Suprapubic skin (tissue), 4 donors: ENCODE results near the gene KRTAP5-11. TPM values are rescaled to one million over a fixed set of nuclear protein-coding genes. Genes with fewer than 3 reads are reported as not detected.
"Not testable (repeated sequence)": the region's sequence is repeated elsewhere in the genome, so short reads cannot be mapped to it uniquely, and the experiment has no call there.

Experiments
- DNase-seq, 2 donors: peaks; one replicate each; pipeline ENCODE4 v3.0.0-alpha.2; 2019; ENCODE audit warnings: low spot score in 2 of 2
- H3K27ac ChIP-seq: fragments of 200-600 bp; sonication (generic); one replicate; pipeline ENCODE4 v1.5.1; 2019
- H3K27me3 ChIP-seq: fragments of 200-600 bp; sonication (generic); one replicate; pipeline ENCODE4 v1.5.1; 2019
- H3K36me3 ChIP-seq: fragments of 200-600 bp; sonication (generic); one replicate; pipeline ENCODE4 v1.5.1; 2019
- H3K4me1 ChIP-seq: fragments of 200-600 bp; sonication (generic); one replicate; pipeline ENCODE4 v1.5.1; 2019
- H3K4me3 ChIP-seq: fragments of 200-600 bp; sonication (generic); one replicate; pipeline ENCODE4 v1.5.1; 2019; ENCODE audit warnings: mild to moderate bottlenecking
- H3K9me3 ChIP-seq: fragments of 200-600 bp; sonication (generic); one replicate; pipeline ENCODE4 v1.5.1; 2019
- CTCF ChIP-seq, 2 donors: fragments of 200-600 bp in 1 of 2; fragments of 450-650 bp in 1 of 2; sonication (generic) in 1 of 2; IDR thresholded peaks; one replicate each; pipeline ENCODE4 v1.5.1; 2016 to 2019; ENCODE audit warnings: antibody characterized with exemption in 2 of 2, mild to moderate bottlenecking in 1 of 2, moderate library complexity in 1 of 2
- EP300 ChIP-seq: sonication (generic); formaldehyde crosslinking; IDR thresholded peaks from one replicate; pipeline ENCODE4 v1.6.1; 2017; ENCODE audit warnings: antibody characterized with exemption
- POLR2A ChIP-seq, 2 donors: fragments of 450-650 bp; IDR thresholded peaks; one replicate each; pipeline ENCODE4 v1.6.1; 2017; ENCODE audit warnings: antibody characterized with exemption in 2 of 2, mild to moderate bottlenecking in 2 of 2, moderate library complexity in 2 of 2
- POLR2AphosphoS5 ChIP-seq, 3 donors: sonication (generic); formaldehyde crosslinking; IDR thresholded peaks; one replicate each; pipeline ENCODE4 v1.6.1; 2017; ENCODE audit warnings: antibody characterized with exemption in 3 of 3
- WGBS: methylation state at CpG from one replicate; pipeline ENCODE4 v1.1.5; 2018; 5-methylcytosine and 5-hydroxymethylcytosine counted together
- total RNA-seq, 4 donors: library from RNA; depleted of rRNA; stranded (reverse); fragments of >200 nt; gene quantifications; one replicate each; pipeline ENCODE4 v1.1.0, GENCODE V29; 2016

KRTAP5-11 gene
- total RNA-seq, 4 donors from 2014 or later, result 0.68 to 7.3 (median 1.7) TPM; not detected in 1

- TF ChIP-seq EP300, result no peak
- TF ChIP-seq CTCF (IDR thresholded peaks at IDR 0.05), result no peak
- no peak for TF ChIP-seq POLR2AphosphoS5 (IDR thresholded peaks at IDR 0.05)
- TF ChIP-seq POLR2A (IDR thresholded peaks at IDR 0.05), result no peak
- H3K4me1 ChIP-seq, result no peaks in the 10 kb centered on the region
- H3K36me3 ChIP-seq, result no peaks in the 10 kb centered on the region
- H3K9me3 ChIP-seq, result no peaks in the 10 kb centered on the region
- peaks cover 3% of the 10 kb centered on the region for H3K27me3 ChIP-seq
- DNase-seq, result no peak
- H3K27ac ChIP-seq, result no peak overlapping the region
- H3K4me3 ChIP-seq, result no peak overlapping the region
- WGBS, result 56% methylated on average over 8 of the region's 8 CpGs
Observed at GRCh38 chr11:71543866-71544265, 38.8 kb downstream of the KRTAP5-11 start.

GRCh38 chr11:71542879-71543777, 39.5 kb downstream of the KRTAP5-11 start:
- no peaks in the 10 kb centered on the region for H3K9me3 ChIP-seq
- H3K4me1 ChIP-seq, result no peaks in the 10 kb centered on the region
- no peaks in the 10 kb centered on the region for H3K27me3 ChIP-seq
- H3K36me3 ChIP-seq, result no peaks in the 10 kb centered on the region
- no peak overlapping the region for H3K4me3 ChIP-seq
- TF ChIP-seq POLR2AphosphoS5 (IDR thresholded peaks at IDR 0.05) (no peak), CTCF (IDR thresholded peaks at IDR 0.05) (no peak), EP300 (no peak), POLR2A (IDR thresholded peaks at IDR 0.05) (no peak)
- WGBS, result 75% methylated on average over 11 of the region's 15 CpGs
- H3K27ac ChIP-seq, result no peak overlapping the region
- no peak for DNase-seq

- no peak overlapping the region for H3K4me3 ChIP-seq
- no peaks in the 10 kb centered on the region for H3K36me3 ChIP-seq
- H3K4me1 ChIP-seq, result no peaks in the 10 kb centered on the region
- no peaks in the 10 kb centered on the region for H3K27me3 ChIP-seq
- no peak overlapping the region for H3K27ac ChIP-seq
- TF ChIP-seq CTCF (IDR thresholded peaks at IDR 0.05), result no peak
- no peak for TF ChIP-seq POLR2AphosphoS5 (IDR thresholded peaks at IDR 0.05)
- TF ChIP-seq EP300, result no peak
- TF ChIP-seq POLR2A (IDR thresholded peaks at IDR 0.05), result no peak
- WGBS, result 78% methylated on average over 7 of the region's 7 CpGs
- H3K9me3 ChIP-seq, result no peaks in the 10 kb centered on the region
- DNase-seq, result no peak
Observed at GRCh38 chr11:71542382-71542781, 40.3 kb downstream of the KRTAP5-11 start.

- not testable (repeated sequence) for H3K4me1 ChIP-seq, H3K27me3 ChIP-seq, H3K9me3 ChIP-seq, H3K36me3 ChIP-seq, H3K4me3 ChIP-seq, H3K27ac ChIP-seq, DNase-seq
- WGBS, result 87% methylated on average over 9 of the region's 9 CpGs
Observed at GRCh38 chr11:71540521-71541304, 42.0 kb downstream of the KRTAP5-11 start.

- H3K36me3 ChIP-seq, H3K4me3 ChIP-seq, H3K4me1 ChIP-seq, DNase-seq, H3K27me3 ChIP-seq, H3K27ac ChIP-seq, H3K9me3 ChIP-seq: not testable (repeated sequence)
- WGBS, result 89% methylated on average over 11 of the region's 11 CpGs
Observed at GRCh38 chr11:71539971-71540370, 42.7 kb downstream of the KRTAP5-11 start.

- Histone ChIP-seq H3K36me3 (no peaks in the 10 kb centered on the region), H3K27me3 (no peaks in the 10 kb centered on the region), H3K9me3 (no peaks in the 10 kb centered on the region), H3K4me1 (no peaks in the 10 kb centered on the region), H3K27ac (no peak overlapping the region), H3K4me3 (no peak overlapping the region)
- no peak for DNase-seq
- no peak for TF ChIP-seq EP300
- no peak for TF ChIP-seq POLR2A (IDR thresholded peaks at IDR 0.05)
- no peak for TF ChIP-seq CTCF (IDR thresholded peaks at IDR 0.05)
- WGBS, result 91% methylated on average over 11 of the region's 11 CpGs
Observed at GRCh38 chr11:71539017-71539416, 43.7 kb downstream of the KRTAP5-11 start.
